A673 (cell line): ENCODE measurements around the gene THBS4. TPM values are rescaled to one million over a fixed set of nuclear protein-coding genes. Genes with fewer than 3 reads are reported as not detected.

ENCODE experiments used
- BruUV-seq: library from RNA; stranded (reverse); fragments of 400-500 nt; replicated peaks from 2 replicates; lab custom pipeline; 2021; lab: Mats Ljungman, UMichigan
- CTCF ChIA-PET: fragments of 300-600 bp; sonication (Branson Sonifier 250); formaldehyde crosslinking; loops from one replicate; lab custom pipeline; 2022; ENCODE audit warnings: antibody characterized with exemption; lab: Charles Lee
- POLR2A ChIA-PET: fragments of 300-600 bp; sonication (Branson Sonifier 250); formaldehyde crosslinking; loops from one replicate; lab custom pipeline; 2022; ENCODE audit warnings: antibody characterized with exemption; ENCODE audit not compliant: low non-redundant PET; lab: Charles Lee
- DNase-seq: peaks from one replicate; pipeline ENCODE4 v3.0.0-alpha.2; 2015; ENCODE audit warnings: low spot score
- H3K27ac ChIP-seq: fragments of 200-600 bp; sonication (generic); 2 replicates; pipeline ENCODE4 v1.5.1; 2016; ENCODE audit warnings: mixed run types, low read depth, mild to moderate bottlenecking, mixed read lengths, antibody characterized with exemption, low read length; ENCODE audit not compliant: poor library complexity, severe bottlenecking
- H3K27me3 ChIP-seq: fragments of 200-600 bp; sonication (generic); replicated peaks from 2 replicates; pipeline ENCODE4 v1.6.1; 2017; ENCODE audit warnings: mixed run types, low read depth, mild to moderate bottlenecking, mixed read lengths, antibody characterized with exemption, low read length; ENCODE audit not compliant: insufficient read depth, poor library complexity
- H3K36me3 ChIP-seq: fragments of 200-600 bp; sonication (generic); 2 replicates; pipeline ENCODE4 v1.6.1; 2016; ENCODE audit warnings: mixed run types, mild to moderate bottlenecking, mixed read lengths, antibody characterized with exemption, low read length; ENCODE audit not compliant: insufficient read depth, poor library complexity, severe bottlenecking
- H3K4me1 ChIP-seq: fragments of 200-600 bp; sonication (generic); 2 replicates; pipeline ENCODE4 v1.6.1; 2017; ENCODE audit warnings: mixed run types, mild to moderate bottlenecking, mixed read lengths, antibody characterized with exemption, low read length; ENCODE audit not compliant: insufficient read depth, poor library complexity, severe bottlenecking
- H3K4me3 ChIP-seq: fragments of 200-600 bp; sonication (generic); 2 replicates; pipeline ENCODE4 v1.5.1; 2016; ENCODE audit warnings: low read depth, mixed run types, mild to moderate bottlenecking, mixed read lengths, low read length; ENCODE audit not compliant: poor library complexity, severe bottlenecking
- H3K9me3 ChIP-seq: fragments of 200-600 bp; sonication (generic); 2 replicates; pipeline ENCODE4 v1.6.1; 2016; ENCODE audit warnings: mixed run types, low read depth, mild to moderate bottlenecking, mixed read lengths, antibody characterized with exemption, low read length; ENCODE audit not compliant: poor library complexity, severe bottlenecking
- EZH2 ChIP-seq: fragments of 200-600 bp; sonication (generic); IDR thresholded peaks from 2 replicates; pipeline ENCODE4 v1.6.1; 2017; ENCODE audit warnings: borderline replicate concordance, low read depth, mild to moderate bottlenecking, mixed read lengths, antibody characterized with exemption, low read length; ENCODE audit not compliant: poor library complexity, severe bottlenecking
- intact Hi-C: fragments of 100-400 bp; cut with micrococcal nuclease; formaldehyde crosslinking; loops from one replicate; pipeline ENCODE4 v1.10.0; 2022; ENCODE audit not compliant: unreplicated experiment
- total RNA-seq: library from RNA; stranded (reverse); gene quantifications from 2 replicates; pipeline ENCODE4 v1.2.3, GENCODE V29; 2021
- TF ChIP-seq, protein P1 (sequence below): fragments of 300-800, 200-600 bp; sonication (generic); conservative IDR thresholded peaks from 2 replicates; pipeline ENCODE4 v1.5.1; 2017; ENCODE audit warnings: low read depth, mild to moderate bottlenecking, antibody characterized with exemption, low read length, moderate library complexity, mixed read lengths

Gene THBS4
- total RNA-seq, 1 experiment from 2014 or later, result 0.43 TPM

- no peak for DNase-seq
These were observed 57.4 kb downstream of the THBS4 start for GRCh38 chr5:80092486-80093107.

DNA sequence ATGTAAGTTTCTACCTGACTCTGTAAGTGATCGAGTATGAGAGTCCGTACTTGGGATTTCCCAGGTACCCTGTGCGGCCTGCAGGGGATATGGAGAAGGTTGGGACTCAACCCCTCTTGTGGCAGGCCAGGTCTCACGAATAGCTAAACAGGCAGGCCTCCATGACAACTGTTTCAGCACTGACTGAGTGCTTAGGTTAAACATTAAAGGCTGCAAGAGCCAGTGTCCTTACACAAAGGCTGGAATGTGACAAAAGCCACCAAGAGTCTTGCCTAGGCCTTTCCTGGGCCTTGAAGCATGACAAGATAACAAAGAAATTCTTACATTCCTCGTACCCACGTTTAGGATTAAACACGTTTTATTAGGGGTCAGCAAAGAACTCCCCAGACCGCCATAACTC is 58.6 kb downstream of the THBS4 start:
- no peak for DNase-seq
- no TSS peak for BruUV-seq
- no peaks in the 10 kb centered on the region for H3K9me3 ChIP-seq
- intact Hi-C loops, result loop anchor here (10.0 kb wide), 1 partner anchor 391 kb away; the partner anchor contains the start of gene FAM151B
- no peak overlapping the region for H3K27ac ChIP-seq
- no peak overlapping the region for H3K4me3 ChIP-seq
- ChIA-PET CTCF (no interaction called here), POLR2A (no interaction called here)
- H3K4me1 ChIP-seq, result no peaks in the 10 kb centered on the region
- TF ChIP-seq EZH2, result no peak
- TF ChIP-seq, protein P1, sequence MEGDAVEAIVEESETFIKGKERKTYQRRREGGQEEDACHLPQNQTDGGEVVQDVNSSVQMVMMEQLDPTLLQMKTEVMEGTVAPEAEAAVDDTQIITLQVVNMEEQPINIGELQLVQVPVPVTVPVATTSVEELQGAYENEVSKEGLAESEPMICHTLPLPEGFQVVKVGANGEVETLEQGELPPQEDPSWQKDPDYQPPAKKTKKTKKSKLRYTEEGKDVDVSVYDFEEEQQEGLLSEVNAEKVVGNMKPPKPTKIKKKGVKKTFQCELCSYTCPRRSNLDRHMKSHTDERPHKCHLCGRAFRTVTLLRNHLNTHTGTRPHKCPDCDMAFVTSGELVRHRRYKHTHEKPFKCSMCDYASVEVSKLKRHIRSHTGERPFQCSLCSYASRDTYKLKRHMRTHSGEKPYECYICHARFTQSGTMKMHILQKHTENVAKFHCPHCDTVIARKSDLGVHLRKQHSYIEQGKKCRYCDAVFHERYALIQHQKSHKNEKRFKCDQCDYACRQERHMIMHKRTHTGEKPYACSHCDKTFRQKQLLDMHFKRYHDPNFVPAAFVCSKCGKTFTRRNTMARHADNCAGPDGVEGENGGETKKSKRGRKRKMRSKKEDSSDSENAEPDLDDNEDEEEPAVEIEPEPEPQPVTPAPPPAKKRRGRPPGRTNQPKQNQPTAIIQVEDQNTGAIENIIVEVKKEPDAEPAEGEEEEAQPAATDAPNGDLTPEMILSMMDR, result no peak
- H3K36me3 ChIP-seq, result no peaks in the 10 kb centered on the region
- no peaks in the 10 kb centered on the region for H3K27me3 ChIP-seq

More at GRCh38 chr5:80092486-80093107, 57.4 kb downstream of the THBS4 start:
- ChIA-PET CTCF (interaction anchor here (0.8 to 1.3 kb wide), 3 partner anchors 9 to 182 kb away, joined by 3 to 9 read pairs (median 5); no protein-coding TSS in a partner anchor), POLR2A (no interaction called here)
- Histone ChIP-seq H3K27me3 (no peaks in the 10 kb centered on the region), H3K4me3 (no peak overlapping the region), H3K36me3 (no peaks in the 10 kb centered on the region), H3K9me3 (no peaks in the 10 kb centered on the region), H3K27ac (no peak overlapping the region), H3K4me1 (no peaks in the 10 kb centered on the region)
- no TSS peak for BruUV-seq
- TF ChIP-seq EZH2, result no peak
- TF ChIP-seq, protein P1, result no peak
- intact Hi-C loops, result loop anchor here (10.0 kb wide), 1 partner anchor 392 kb away; the partner anchor contains the start of gene FAM151B

DNA sequence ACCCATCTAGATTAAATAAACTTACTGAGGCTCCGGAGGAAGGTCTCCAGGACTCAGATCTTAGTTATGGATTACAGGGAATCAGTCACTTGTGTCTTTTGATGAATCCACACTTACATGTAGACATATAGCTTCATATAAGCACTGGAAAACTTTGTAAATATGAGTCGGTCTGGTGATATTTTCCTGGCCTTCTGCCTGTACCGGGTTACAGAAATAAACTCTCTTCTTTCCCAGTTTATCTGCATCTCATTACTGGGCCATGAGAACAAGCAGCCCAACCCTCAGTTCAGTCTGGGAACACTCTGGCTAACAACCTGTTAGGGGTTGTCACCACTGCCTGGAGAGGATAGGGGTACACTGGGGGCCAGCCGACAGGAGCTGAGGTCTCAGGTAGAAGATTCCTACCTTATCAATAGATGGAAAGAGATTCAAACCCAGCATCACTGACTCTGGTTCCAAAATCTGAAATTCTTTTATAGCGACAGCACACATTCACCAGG is 59.1 kb downstream of the THBS4 start:
- Histone ChIP-seq H3K9me3 (no peaks in the 10 kb centered on the region), H3K4me3 (no peak overlapping the region), H3K36me3 (no peaks in the 10 kb centered on the region), H3K27me3 (no peaks in the 10 kb centered on the region), H3K27ac (no peak overlapping the region), H3K4me1 (no peaks in the 10 kb centered on the region)
- ChIA-PET POLR2A (no interaction called here), CTCF (no interaction called here)
- DNase-seq, result no peak
- no TSS peak for BruUV-seq
- intact Hi-C loops, result loop anchor here (10.0 kb wide), 1 partner anchor 391 kb away; the partner anchor contains the start of gene FAM151B
- TF ChIP-seq, protein P1, result no peak
- TF ChIP-seq EZH2, result no peak
